GM19463 (cell line): Measurements from ENCODE around the gene KMT5B.

Experiments
- ATAC-seq: cut with Tn5 transposase; IDR thresholded peaks from one replicate; pipeline ENCODE4 v1.9.1; 2021; ENCODE audit warnings: mild to moderate bottlenecking, moderate library complexity; ENCODE audit not compliant: unreplicated experiment

KMT5B gene

GRCh38 chr11:68121067-68121899, 91.8 kb downstream of the KMT5B start, which contains the start of gene CHKA:
Gene CHKA (minus strand): TSS chr11:68121388. CDS start chr11:68121177, 211 bp downstream.
- ATAC-seq, result peak; percentile 79

- ATAC-seq, result peak; percentile 25
Observed at GRCh38 chr11:68120273-68121066, 92.6 kb downstream of the KMT5B start.

- no peak for ATAC-seq
Observed at GRCh38 chr11:68118706-68119448, 94.2 kb downstream of the KMT5B start.

GRCh38 chr11:68117853-68118470, 95.1 kb downstream of the KMT5B start:
- no peak for ATAC-seq

GRCh38 chr11:68116974-68117373, 96.1 kb downstream of the KMT5B start:
- no peak for ATAC-seq

GRCh38 chr11:68116126-68116525, 97.0 kb downstream of the KMT5B start:
- no peak for ATAC-seq

GRCh38 chr11:68115285-68115684, 97.8 kb downstream of the KMT5B start:
- ATAC-seq, result no peak

- ATAC-seq, result no peak
Observed at GRCh38 chr11:68113986-68114385, 99.1 kb downstream of the KMT5B start.

- no peak for ATAC-seq
Observed at GRCh38 chr11:68107689-68108088, 105.4 kb downstream of the KMT5B start.

GRCh38 chr11:68106165-68106940, 106.7 kb downstream of the KMT5B start:
- ATAC-seq, result no peak
